DND-41 (cell line): ENCODE data around the gene CLDN14.

Experiments
- ATAC-seq: fragments of 200-7000 bp; cut with Tn5 transposase; 3 replicates; pipeline ENCODE4 v1.9.1; 2021; ENCODE audit warnings: low read depth; ENCODE audit not compliant: insufficient read depth
- DNase-seq: peaks from one replicate; pipeline ENCODE4 v3.0.0-alpha.2; 2020
- H2AFZ ChIP-seq: 2 replicates; pipeline ENCODE4 v1.6.0; 2012; ENCODE audit warnings: low read depth, low read length
- H3K27ac ChIP-seq: 2 replicates; pipeline ENCODE4 v1.5.1; 2012; ENCODE audit warnings: low read length, inconsistent platforms
- H3K27me3 ChIP-seq: fragments of 200-600 bp; sonication (generic); 2 replicates; pipeline ENCODE4 v1.6.0; 2012; ENCODE audit warnings: low read length, mild to moderate bottlenecking, inconsistent platforms; ENCODE audit not compliant: insufficient read depth, poor library complexity
- H3K36me3 ChIP-seq: 2 replicates; pipeline ENCODE4 v1.5.1; 2012; ENCODE audit warnings: low read length, inconsistent platforms; ENCODE audit not compliant: insufficient read depth
- H3K4me1 ChIP-seq: 2 replicates; pipeline ENCODE4 v1.5.1; 2012; ENCODE audit warnings: mild to moderate bottlenecking, low read length; ENCODE audit not compliant: insufficient read depth
- H3K4me2 ChIP-seq: 2 replicates; pipeline ENCODE4 v1.6.0; 2012; ENCODE audit warnings: mild to moderate bottlenecking, moderate library complexity, low read length, inconsistent platforms; ENCODE audit not compliant: insufficient read depth
- H3K4me3 ChIP-seq, 2 experiments: fragments of 200-600 bp in 1 of 2; shearing (Covaris generic) in 1 of 2; 2 replicates each; pipeline ENCODE4 v1.5.1; 2012 to 2016; ENCODE audit warnings: inconsistent platforms in 2 of 2, low read length in 2 of 2, mild to moderate bottlenecking in 2 of 2, low read depth in 1 of 2, moderate library complexity in 1 of 2
- H3K79me2 ChIP-seq: 2 replicates; pipeline ENCODE4 v1.6.0; 2012; ENCODE audit warnings: low read length, inconsistent platforms; ENCODE audit not compliant: insufficient read depth
- H3K9ac ChIP-seq: 2 replicates; pipeline ENCODE4 v1.6.0; 2012; ENCODE audit warnings: low read depth, mild to moderate bottlenecking, inconsistent platforms, low read length, moderate library complexity
- H3K9me3 ChIP-seq: 2 replicates; pipeline ENCODE4 v1.5.1; 2012; ENCODE audit warnings: low read length, moderate library complexity, mild to moderate bottlenecking, inconsistent platforms; ENCODE audit not compliant: insufficient read depth, severe bottlenecking
- H4K20me1 ChIP-seq: 2 replicates; pipeline ENCODE4 v1.6.0; 2012; ENCODE audit warnings: low read length; ENCODE audit not compliant: insufficient read depth
- EZH2 ChIP-seq: IDR thresholded peaks from 3 replicates; pipeline ENCODE4 v1.6.1; 2012; ENCODE audit warnings: borderline replicate concordance, low read depth, mild to moderate bottlenecking, moderate library complexity, low read length, inconsistent platforms; ENCODE audit not compliant: severe bottlenecking
- TF ChIP-seq, protein P1 (sequence below): IDR thresholded peaks from 2 replicates; pipeline ENCODE4 v1.5.1; 2012; ENCODE audit warnings: borderline replicate concordance, low read length, moderate library complexity, mild to moderate bottlenecking; ENCODE audit not compliant: poor library complexity, severe bottlenecking; ENCODE audit errors: extremely low read depth

CLDN14 gene

GRCh38 chr21:36494557-36494956 lies 14.6 kb upstream of the CLDN14 start:
- H2AFZ ChIP-seq, result no peak overlapping the region
- H3K36me3 ChIP-seq, result no peaks in the 10 kb centered on the region
- DNase-seq, result no peak
- ATAC-seq, result no peak
- no peaks in the 10 kb centered on the region for H3K79me2 ChIP-seq
- no peaks in the 10 kb centered on the region for H3K4me1 ChIP-seq
- no peak overlapping the region for H3K9ac ChIP-seq
- H3K9me3 ChIP-seq, result no peaks in the 10 kb centered on the region
- no peak overlapping the region for H3K27ac ChIP-seq
- H3K27me3 ChIP-seq, result no peaks in the 10 kb centered on the region
- H4K20me1 ChIP-seq, result no peaks in the 10 kb centered on the region
- TF ChIP-seq, protein P1, sequence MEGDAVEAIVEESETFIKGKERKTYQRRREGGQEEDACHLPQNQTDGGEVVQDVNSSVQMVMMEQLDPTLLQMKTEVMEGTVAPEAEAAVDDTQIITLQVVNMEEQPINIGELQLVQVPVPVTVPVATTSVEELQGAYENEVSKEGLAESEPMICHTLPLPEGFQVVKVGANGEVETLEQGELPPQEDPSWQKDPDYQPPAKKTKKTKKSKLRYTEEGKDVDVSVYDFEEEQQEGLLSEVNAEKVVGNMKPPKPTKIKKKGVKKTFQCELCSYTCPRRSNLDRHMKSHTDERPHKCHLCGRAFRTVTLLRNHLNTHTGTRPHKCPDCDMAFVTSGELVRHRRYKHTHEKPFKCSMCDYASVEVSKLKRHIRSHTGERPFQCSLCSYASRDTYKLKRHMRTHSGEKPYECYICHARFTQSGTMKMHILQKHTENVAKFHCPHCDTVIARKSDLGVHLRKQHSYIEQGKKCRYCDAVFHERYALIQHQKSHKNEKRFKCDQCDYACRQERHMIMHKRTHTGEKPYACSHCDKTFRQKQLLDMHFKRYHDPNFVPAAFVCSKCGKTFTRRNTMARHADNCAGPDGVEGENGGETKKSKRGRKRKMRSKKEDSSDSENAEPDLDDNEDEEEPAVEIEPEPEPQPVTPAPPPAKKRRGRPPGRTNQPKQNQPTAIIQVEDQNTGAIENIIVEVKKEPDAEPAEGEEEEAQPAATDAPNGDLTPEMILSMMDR, result no peak
- TF ChIP-seq EZH2, result no peak
- no peak overlapping the region for H3K4me3 ChIP-seq
- no peak overlapping the region for H3K4me2 ChIP-seq

DNA sequence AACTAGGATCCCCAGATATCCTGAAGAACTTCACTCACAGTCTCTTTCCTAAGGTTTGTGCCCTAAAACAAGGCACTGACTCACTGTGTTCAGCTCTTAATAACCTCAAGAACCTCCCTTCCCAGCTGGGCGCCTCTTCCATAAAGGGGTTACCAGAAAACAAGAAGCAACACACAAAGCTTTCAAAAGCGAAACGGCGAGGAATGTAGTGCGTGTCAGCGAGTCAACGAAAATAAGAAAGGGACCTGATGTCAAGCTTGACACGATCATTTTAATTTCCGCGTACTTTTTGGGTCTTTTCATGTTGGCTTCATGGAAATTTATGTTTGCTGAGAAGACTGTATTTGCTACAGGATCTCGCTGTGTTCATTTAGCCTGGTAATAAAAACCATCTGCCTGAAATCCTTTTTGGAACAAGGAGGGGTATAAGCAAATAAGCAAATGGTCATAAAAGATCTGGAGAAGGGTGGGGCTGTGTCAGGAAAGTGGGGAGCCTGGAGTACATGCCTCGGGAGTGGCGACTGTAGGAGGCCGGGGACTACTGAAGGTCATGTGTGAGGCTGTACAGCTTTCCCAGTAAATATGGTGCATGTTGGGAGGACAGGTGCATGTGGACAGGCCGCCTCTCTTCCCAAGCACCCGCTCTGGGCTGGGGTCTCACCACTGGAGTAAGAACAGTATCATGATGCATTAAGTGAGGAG lies 11.4 kb upstream of the CLDN14 start:
- ATAC-seq, result no peak
- no peak overlapping the region for H3K4me2 ChIP-seq
- no peak for TF ChIP-seq EZH2
- TF ChIP-seq, protein P1, result no peak
- H2AFZ ChIP-seq, result no peak overlapping the region
- H3K36me3 ChIP-seq, result no peaks in the 10 kb centered on the region
- DNase-seq, result no peak
- H3K79me2 ChIP-seq, result no peaks in the 10 kb centered on the region
- no peak overlapping the region for H3K4me3 ChIP-seq
- H3K4me1 ChIP-seq, result no peaks in the 10 kb centered on the region
- H3K27ac ChIP-seq, result no peak overlapping the region
- H3K9ac ChIP-seq, result no peak overlapping the region
- H3K9me3 ChIP-seq, result no peaks in the 10 kb centered on the region
- no peaks in the 10 kb centered on the region for H3K27me3 ChIP-seq
- H4K20me1 ChIP-seq, result no peaks in the 10 kb centered on the region

DNA sequence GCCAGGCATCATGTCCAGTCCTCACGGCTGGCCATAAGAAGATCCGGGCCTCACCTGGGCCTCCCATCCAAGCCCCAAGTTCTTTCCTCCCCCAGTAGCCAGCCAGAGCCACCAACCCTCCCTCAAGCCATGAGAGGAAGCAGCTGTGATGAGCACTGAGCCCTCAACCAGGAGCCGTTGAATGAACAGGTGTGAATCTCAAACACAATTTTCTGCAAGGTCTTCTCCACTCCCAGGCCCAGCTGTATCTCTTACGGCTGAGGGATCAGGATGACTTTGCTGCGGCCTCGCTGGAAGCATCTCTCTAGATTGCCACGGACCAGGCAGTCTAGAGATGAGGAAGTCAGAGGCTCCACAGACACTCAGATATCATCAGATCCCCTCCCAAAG lies 9.8 kb upstream of the CLDN14 start:
- Histone ChIP-seq H3K27me3 (no peaks in the 10 kb centered on the region), H3K9me3 (no peaks in the 10 kb centered on the region), H3K27ac (no peak overlapping the region), H2AFZ (no peak overlapping the region), H3K79me2 (no peaks in the 10 kb centered on the region), H3K36me3 (no peaks in the 10 kb centered on the region), H4K20me1 (no peaks in the 10 kb centered on the region), H3K4me3 (no peak overlapping the region), H3K4me1 (no peaks in the 10 kb centered on the region), H3K4me2 (no peak overlapping the region), H3K9ac (no peak overlapping the region)
- ATAC-seq (no peak), DNase-seq (no peak)
- TF ChIP-seq, protein P1, result no peak
- TF ChIP-seq EZH2, result no peak
